ENCODE data around the gene NANS.
"Not testable (repeated sequence)": the region's sequence is repeated elsewhere in the genome, so short reads cannot be mapped to it uniquely, and the experiment has no call there.

NANS gene

DNA sequence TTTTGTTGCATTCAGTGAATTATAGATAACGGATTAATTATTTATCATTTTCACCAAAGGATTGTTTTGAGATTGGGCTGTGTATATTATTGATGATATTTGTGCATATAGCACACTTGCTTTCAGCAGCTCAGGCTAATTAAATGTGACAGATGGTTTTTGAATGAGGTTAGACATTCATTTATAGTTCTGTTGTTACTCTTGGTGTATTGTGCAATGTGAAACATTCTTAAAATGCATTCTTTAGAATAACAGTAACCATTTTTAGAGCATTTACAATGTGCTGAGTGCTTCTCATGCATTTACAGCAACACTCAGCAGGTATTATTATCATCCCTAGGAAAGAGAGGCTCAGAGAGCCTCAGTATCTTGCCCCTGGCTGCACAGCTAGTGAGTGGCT is 23.8 kb downstream of the NANS start:
- no peak for DNase-seq (ENCODE audit: low spot score)

DNA sequence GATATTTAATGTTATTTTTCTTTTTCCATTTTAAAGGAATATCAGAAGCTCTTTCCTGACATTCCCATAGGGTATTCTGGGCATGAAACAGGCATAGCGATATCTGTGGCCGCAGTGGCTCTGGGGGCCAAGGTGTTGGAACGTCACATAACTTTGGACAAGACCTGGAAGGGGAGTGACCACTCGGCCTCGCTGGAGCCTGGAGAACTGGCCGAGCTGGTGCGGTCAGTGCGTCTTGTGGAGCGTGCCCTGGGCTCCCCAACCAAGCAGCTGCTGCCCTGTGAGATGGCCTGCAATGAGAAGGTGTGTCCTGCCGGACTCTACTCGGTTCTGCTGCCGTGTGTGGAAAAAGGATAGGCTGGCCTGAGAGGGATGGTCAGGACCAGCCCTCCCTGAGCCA is 24.2 kb downstream of the NANS start:
- no peak for DNase-seq (ENCODE audit: low spot score)

DNA sequence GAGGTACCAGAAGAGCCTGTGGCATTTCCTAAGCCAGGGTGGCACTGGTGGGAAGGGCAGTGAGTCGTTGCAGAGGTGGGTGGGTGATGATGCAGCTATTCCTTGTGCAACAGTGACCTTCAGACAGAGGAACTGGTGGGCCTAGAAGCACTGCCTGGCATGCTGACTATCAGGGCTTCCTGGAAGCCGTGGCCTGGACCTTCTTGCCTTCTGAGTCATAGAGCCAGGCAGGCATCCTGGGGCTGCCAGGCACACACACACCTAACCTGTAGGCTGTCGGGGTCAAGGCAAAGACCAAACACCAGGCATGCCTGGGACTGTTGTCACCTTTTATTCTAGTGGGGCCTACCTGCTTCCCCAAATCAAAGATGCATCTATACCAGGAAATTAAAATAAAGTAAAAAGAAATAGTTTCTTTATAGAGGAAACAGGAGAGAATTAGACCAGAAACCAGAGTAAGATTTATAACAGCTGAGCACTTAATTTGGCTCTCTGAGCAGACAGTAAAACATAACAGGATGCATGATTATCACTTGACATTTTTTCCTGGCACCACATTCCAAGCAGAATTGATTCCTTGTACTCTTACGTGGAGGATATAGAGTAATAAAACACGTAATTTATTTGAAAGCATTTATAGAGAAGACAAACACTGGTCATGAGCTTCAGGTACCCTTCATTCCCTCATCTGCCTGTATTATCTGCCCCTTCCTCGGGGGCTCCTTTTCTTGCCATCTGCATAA is 25.1 kb downstream of the NANS start:
- DNase-seq (ENCODE audit: low spot score), result no peak

DNA sequence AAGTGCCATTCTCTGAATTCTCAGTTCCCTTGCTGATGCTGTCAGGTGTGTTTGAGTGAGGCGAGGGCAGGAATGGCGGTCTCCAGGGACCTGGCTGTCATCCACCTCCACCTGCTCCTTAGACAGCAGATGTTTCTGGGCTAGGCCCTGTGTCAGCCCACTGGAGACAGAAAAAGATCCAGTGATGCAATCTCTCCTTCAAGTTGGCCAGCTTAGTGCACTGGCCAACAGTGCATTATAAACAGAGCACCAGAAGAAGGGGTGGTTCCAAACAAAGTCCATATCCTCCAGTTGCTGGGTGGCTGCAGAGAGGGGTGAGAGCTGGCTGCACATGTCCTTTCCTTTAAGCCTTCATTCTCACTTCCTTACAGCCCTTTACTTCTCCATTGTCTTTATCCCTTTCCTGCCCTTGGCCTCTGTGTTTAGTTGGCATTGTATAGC is 26.5 kb downstream of the NANS start:
- no peak for DNase-seq (ENCODE audit: low spot score)

DNA sequence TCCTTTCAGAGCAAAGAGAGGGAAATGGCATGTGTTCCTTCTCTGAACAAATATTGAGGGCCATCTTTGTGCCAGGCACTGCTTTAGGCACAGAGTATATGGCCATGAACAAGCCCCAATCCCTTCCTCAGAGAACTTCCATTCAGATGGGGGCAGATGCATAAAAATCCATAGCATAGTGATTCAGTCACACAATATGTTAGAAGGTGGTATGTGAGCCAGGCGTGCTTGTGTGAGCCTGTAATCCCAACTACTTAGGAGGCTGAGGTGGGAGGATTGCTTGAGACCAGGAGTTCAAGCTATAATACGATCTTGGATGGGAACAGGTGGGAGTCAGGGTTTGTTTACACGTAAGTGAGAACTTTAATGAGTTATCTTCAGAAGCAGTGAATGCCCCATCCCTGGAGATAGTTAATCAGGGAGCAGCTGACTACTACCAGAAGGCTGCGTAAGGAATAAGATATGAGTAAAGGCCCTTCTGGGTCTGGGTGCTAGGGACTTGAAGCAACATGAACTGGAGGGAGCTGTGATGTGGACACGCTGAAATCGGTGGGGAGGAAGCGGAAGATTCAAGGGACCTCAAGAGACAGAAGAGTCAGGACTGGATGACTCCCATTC is 27.1 kb downstream of the NANS start:
- DNase-seq (ENCODE audit: low spot score), result no peak

DNA sequence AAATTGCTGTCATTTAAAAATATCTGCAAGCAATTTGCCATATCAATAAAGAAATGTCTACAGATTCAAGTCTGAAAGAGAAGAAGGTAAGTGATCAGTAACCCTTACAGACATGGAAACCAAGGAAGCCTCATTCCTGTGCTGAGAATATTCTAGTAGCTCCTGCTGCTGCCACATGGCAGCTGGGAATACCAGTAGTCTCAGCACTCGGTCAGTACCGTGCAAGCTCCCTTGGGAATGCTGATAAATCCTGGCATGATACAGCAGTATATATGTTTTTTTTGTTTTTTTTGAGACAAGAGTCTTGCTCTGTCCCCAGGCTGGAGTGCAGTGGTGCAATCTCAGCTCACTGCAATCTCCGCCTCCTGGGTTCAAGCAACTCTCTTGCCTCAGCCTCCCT is 27.9 kb downstream of the NANS start:
- no peak for DNase-seq (ENCODE audit: low spot score)

DNA sequence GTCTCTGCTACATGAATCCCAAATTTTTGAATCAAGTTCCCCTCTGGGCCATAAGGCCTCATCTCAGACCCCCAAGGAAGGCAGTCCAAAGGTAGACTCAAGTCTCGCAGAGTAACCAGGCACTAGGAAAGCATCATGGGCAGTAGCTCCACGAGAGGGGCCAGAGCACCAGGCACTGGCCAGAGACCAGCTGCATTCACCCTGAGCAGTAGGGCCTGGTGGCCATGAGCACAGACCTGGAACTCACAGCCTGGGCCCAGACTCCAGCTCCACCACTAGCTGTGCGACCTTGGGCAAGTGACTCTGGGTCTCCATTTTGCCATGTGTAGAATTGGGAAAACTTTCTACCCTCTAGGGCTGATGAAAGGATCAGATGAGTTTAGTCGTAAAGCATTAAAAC is 28.5 kb downstream of the NANS start:
- no peak for DNase-seq (ENCODE audit: low spot score)

DNA sequence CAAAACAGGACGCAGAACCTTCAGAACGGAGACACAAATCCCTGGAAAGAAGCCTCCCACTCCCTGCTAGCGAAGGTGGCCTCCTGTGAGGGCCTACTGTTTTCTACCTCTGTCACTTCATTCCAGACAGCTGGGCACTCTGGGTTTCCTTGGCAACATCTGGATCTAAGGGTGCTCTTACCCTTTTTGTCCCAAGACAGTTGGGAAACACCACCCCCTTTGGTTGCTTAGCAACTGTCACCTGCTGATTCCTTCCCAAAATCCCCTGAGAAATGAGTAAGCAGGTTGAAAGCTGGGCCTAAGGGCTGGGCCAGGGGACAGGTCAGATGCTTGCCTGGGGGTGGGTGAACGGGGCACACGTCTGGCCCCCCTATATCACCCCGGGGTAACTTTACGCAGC is 29.4 kb downstream of the NANS start:
- no peak for DNase-seq (ENCODE audit: low spot score)

DNA sequence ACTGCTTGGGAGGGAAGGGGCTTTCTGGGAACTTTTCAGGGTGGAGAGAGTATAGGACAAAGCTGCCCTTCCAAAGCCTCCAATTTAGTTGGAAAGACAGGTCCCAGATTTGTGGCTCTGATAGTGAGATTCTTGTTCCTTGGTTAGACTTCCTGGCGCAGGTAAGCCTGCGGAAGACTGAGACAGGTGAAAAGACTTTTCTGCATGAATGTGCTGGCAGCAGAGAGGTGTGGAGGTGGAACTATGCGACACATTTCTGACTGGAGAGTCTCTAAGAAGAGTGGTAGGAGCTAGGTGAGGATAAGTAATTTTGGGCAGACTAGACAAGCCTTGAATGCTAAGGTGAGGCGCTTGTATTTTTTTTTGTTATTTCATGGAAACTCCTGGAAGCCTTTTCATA is 29.9 kb downstream of the NANS start:
- DNase-seq (ENCODE audit: low spot score), result no peak

DNA sequence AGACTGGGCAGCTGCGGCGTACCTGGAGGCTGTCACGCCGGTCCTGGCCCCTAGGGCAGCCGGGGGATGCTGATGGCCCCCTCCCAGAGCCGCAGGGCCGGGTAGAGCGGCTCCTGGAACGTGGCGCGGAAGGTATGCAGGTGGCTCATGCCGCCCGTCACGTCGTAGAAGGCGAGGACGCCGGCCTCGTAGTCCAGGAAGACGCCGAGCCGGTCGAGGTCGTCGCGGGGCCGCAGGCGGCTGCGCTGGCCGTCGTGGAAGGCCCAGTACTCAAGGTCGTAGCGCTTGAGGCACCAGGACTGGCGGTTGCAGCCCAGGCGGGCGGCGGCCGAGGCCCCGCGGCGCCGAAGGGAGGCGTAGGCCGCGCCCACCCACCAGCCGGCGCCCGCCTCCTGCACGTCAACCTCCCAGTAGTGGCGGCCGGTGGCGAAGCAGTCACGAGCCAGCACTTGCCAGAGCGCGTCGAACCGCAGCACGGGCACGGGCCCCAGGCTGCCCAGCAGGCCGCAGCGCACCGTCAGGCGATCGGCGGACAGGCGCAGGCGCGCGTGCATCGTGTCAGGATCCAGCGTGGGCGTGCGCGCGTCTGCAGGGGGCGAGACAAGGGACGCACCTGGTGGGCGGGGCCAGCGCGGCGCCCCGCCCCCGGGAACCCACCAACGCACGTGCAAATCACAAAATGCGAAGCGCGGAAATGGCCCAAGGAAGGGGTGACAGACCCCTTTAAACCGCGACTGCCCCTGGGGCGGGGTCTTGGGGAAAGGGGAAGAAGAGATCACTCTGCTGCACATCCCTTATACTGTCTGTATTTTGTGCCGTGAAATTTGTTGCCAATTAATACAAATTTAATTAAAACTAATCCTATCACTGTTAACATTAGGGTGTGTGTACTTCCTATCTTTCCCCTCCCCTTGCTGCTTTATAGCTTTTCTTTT is 31.2 kb downstream of the NANS start:
- DNase-seq (ENCODE audit: low spot score), result no peak

DNA sequence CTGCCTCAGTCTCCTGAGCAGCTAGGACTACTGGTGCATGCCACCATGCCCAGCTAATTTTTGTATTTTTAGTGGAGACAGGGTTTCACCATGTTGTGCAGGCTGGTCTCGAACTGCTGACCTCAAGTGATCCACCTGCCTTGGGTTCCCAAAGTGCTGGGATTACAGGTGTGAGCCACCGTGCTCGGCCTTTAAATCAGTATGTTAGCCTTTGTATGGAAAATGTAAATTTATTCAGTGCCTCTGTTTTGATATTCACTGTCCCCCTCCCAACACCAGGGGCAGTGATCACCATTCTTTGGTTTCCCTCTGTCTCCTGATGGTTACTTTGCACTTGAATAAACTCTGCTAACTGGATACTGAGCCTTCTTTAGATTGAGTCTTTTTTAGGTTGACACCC is 34.1 kb downstream of the NANS start:
- DNase-seq (ENCODE audit: low spot score), result not testable (repeated sequence)

DNA sequence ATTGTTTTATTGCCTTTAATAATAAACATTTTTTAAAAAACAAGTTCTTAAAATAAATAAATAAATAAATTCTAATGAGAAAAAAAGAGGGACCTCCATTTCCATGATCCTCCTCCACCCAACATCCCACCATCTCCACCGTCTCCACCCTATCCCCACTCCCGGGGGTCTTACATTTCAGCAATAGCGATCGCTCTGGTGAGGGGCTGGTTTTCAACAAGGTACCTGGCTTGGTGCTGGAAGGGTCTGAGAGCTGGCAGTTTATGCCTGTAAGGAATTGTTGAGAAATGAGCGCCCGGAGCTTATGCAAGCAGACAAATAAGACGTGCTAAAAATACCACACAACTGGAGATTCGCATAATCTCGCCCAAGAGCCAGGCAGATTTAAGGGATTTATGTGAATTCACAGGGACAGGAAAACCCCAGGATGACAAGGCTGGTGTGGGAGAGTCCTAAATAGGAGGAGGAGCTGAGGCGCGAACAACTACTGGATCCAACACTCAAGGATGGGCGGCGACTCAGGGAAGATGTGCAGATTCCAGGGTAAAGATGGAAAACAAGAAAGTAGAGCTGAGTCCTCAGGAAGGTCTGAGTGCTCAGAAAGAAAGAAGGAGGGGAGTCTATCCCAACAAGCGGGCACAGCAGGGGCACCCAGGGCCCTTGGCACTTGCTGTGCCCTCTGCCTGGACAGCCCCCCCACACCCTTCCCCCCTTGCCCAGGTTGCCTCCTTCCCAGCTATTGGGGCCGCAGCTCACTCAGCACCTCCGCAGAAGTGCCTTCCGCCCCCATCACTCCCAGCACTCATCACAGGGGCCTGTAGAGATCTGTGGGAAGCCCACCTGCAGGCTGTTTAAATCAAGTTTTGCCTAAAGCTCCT is 35.4 kb downstream of the NANS start:
- DNase-seq (ENCODE audit: low spot score), result no peak

DNA sequence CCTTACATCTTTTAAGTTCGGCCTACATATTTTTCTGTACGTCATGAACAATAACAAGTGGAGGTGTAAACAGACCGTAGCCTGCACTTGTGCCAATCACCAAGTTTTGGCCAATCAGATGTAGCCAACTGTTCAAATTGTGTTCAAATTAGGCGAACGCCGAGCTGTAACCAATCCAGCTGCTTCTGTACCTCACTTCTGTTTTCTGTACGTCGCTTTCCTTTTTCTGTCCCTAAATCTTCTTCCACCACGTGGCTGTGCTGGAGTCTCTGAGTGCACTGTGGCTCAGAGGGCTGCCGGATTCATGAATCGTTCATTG is 36.0 kb downstream of the NANS start:
- DNase-seq (ENCODE audit: low spot score), result no peak

DNA sequence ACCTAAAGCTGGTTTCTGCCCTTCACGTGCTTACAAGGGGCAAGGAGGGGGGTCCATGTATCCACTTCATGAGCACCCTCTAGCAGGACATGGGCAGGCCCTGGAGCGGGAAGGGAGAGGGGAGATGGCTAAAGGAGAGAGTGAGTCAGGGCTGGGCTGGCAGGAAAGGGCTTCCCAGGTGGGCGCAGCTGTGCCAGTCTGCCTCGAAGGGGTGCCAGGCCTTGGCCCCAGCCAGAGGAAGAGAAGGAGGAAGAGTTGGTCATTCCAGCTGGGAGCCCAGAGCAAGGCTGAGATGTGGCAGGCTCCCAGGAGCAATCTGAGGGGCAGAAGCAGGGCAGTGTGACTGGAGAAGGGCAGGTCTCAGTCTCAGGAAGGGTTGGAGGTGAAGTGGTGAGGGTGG is 37.8 kb downstream of the NANS start:
- no peak for DNase-seq (ENCODE audit: low spot score)

DNA sequence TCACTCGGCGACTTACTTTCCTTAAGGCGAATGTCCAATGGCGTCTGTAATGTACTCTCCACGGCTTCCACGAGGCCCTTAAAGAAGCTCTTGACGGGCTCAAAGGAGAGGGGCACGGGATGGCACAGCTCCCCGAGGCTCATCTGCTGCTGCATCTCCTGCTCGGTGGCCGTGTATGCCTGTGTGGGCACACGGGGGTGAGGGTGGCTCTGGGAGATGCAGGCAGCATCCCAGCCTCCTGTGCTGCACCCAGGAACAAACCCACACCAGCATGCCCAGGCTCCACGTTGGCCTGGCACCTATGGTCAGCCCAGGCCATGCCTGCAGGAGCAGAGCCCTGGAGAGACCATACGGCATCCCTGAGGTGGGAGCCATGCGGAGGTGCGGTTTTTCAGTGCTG is 38.3 kb downstream of the NANS start:
- no peak for DNase-seq (ENCODE audit: low spot score)

DNA sequence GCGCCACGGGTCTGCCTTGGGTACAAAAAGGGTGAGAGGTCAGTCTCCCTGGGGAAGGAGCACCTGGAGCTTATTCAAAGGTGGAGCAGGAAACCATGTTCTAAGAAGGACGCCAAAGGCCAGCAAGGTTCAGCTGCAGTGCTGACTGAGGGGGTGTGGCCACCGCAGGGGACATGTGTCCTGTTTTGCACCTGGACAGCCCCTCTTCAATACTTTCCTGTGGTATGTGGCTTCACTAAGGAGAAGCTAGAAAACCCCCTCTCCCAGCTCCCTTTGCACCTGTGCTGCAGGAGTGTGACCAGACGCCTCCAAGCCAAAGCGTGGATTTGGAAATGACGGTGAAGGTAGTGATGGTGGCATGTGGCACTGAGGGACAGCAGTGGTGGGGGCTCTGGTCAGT is 38.9 kb downstream of the NANS start:
- no peak for DNase-seq (ENCODE audit: low spot score)

DNA sequence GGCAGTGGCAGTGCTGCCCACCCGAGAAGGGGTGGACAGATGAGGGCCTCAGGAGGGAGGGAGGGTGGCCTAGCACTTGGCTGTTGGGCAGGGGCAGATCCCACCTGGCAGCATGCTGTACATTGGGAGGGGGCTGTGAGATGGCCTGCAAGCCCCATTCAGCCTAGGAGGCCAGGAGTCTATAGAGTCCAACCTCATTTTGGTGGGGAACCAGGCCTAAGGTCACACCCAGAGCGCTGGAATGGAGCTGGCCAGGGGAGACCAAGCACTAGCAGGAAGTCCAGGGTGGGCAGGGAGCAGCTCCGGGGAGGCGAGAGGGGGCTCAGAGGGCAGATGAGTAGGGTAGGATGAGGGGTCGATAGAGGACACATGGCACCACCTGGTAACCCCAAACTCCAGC is 39.6 kb downstream of the NANS start:
- DNase-seq (ENCODE audit: low spot score), result no peak

DNA sequence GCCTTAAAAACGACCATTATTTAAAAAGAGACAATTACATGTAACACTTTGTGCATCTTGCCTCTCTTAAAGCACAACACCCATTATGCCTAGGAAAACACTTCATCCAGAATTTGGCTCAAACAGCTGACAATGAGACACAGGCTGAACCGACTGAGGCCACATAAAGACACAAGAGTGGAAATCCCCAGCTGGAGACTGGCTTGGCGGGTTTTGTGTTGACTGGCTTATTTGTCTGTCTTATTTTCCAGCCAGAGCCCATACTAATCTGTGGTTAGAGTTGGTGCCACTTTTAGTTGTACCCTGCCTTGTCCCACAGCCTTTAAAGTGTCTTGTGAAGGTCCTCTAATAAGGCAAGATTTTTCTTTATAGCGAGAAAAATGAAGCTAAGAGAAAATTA is 41.3 kb downstream of the NANS start:
- no peak for DNase-seq (ENCODE audit: low spot score)

DNA sequence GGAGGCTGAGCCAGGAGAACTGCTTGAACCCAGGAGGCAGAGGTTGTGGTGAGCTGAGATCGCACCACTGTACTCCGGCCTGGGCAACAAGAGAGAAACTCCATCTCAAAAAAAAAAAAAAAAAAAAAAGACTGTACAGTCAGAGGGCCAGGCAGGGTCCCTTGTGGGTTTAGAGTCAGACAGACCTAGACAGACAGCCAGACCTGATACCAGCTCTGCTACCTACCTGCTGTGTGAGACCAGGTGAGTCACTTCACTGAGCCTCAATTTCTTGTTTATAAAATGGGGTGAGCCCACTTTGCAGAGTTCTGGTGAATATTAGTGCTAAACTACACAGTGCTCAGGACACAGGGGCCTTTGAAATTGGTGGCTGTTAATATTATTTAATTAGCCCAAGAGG is 42.8 kb downstream of the NANS start:
- DNase-seq (ENCODE audit: low spot score), result no peak

DNA sequence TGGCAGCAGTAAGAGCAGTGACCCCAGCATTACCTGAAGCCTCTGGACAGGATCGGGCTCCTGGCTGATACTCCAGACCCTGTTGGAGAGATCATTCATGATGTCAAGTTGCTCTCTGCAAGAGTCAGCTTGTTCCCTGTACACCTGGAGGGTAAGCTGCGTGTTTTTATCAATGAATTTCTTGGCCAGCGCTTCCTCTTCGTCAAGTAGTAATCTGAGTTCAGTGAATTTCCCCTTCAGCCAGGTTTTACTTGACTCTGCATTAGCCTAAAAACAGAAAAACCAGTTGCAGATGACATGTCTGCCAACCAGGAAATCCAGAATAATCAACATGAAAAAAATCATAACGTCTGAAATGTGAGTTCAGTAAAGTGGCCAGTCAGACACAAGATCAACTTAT is 43.4 kb downstream of the NANS start:
- no peak for DNase-seq (ENCODE audit: low spot score)

DNA sequence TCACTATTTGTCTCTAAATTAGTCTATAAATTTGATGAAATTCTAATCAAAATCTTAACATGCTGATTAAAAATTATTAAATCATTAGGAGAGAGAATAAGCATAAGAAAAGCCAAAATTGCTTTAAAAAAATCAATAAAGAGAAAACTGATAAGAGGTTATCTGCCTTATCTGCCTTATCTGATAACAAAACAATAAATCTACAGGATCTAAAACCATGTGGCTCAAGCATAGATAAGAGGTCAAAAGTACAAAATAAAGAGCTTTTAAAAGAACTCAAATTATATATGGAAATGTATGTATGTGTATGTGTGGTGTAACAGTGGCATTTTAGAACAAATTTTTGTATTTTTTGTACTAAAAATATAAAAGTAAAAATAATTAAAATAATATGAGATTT is 43.9 kb downstream of the NANS start:
- DNase-seq (ENCODE audit: low spot score), result no peak

DNA sequence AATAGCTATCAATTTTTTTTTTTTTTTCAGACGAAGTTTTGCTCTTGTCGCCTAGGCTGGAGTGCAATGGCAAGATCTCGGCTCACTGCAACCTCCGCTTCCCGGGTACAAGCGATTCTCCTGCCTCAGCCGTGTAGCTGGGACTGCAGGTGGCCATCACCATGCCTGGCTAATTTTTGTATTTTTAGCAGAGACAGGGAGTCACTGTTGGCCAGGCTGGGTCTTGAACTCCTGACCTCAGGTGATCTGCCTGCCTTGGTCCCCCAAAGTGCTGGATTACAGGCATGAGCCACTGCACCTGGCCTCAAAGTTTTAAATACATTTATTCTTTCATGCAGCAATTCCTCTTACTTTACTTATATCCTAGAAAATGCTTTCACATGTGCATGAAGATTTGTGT is 44.9 kb downstream of the NANS start:
- DNase-seq (ENCODE audit: low spot score), result no peak

Data from COLO829 (cell line).